Transverse colon (tissue), 4 donors: ENCODE data around the gene DIPK1A. TPM values are rescaled to one million over a fixed set of nuclear protein-coding genes. Genes with fewer than 3 reads are reported as not detected.

Source experiments
- DNase-seq: peaks from one replicate; pipeline ENCODE4 v3.0.0-alpha.2; 2019
- H3K27ac ChIP-seq, 4 donors: fragments of 200-600 bp; sonication (generic); 2 replicates each; pipeline ENCODE4 v1.5.1; 2016 to 2018; ENCODE audit warnings: inconsistent platforms in 4 of 4
- H3K27me3 ChIP-seq: fragments of 200-600 bp; sonication (generic); 2 replicates; pipeline ENCODE4 v1.5.1; 2017; ENCODE audit warnings: inconsistent platforms
- H3K36me3 ChIP-seq, 4 donors: fragments of 200-600 bp; sonication (generic); 2 replicates each; pipeline ENCODE4 v1.5.1; 2017 to 2019; ENCODE audit warnings: inconsistent platforms in 4 of 4
- H3K4me1 ChIP-seq, 4 donors: fragments of 200-600 bp; sonication (generic); 2 replicates each; pipeline ENCODE4 v1.5.1; 2017 to 2020; ENCODE audit warnings: inconsistent platforms in 4 of 4
- H3K4me3 ChIP-seq, 4 donors: fragments of 200-600 bp; sonication (generic); 1 replicate in 1 of 4; 2 replicates in 3 of 4; pipeline versions ENCODE4 v1.5.1 to v1.6.1; 2017 to 2019; ENCODE audit warnings: inconsistent platforms in 4 of 4
- H3K9me3 ChIP-seq, 2 donors: fragments of 200-600 bp; sonication (generic); 2 replicates each; pipeline ENCODE4 v1.5.1; 2017 to 2019; ENCODE audit warnings: inconsistent platforms in 2 of 2
- CTCF ChIP-seq, 5 experiments: fragments of 200-600 bp in 3 of 5; fragments of 450-650 bp in 2 of 5; sonication (generic) in 3 of 5; IDR thresholded peaks; 1 replicate in 2 of 5; 2 replicates in 3 of 5; pipeline ENCODE4 v1.5.1; 2016 to 2017; ENCODE audit warnings: antibody characterized with exemption in 5 of 5, inconsistent platforms in 3 of 5, mild to moderate bottlenecking in 2 of 5, moderate library complexity in 1 of 5
- EP300 ChIP-seq: sonication (generic); formaldehyde crosslinking; IDR thresholded peaks from one replicate; pipeline ENCODE4 v1.6.1; 2017; ENCODE audit warnings: antibody characterized with exemption, low read depth
- POLR2A ChIP-seq: fragments of 450-650 bp; IDR thresholded peaks from one replicate; pipeline ENCODE4 v1.6.1; 2016; ENCODE audit warnings: antibody characterized with exemption, mild to moderate bottlenecking, moderate library complexity
- POLR2AphosphoS5 ChIP-seq, 3 donors: sonication (generic); formaldehyde crosslinking; IDR thresholded peaks; one replicate each; pipeline ENCODE4 v1.6.1; 2016; ENCODE audit warnings: antibody characterized with exemption in 3 of 3
- WGBS, 2 donors: methylation state at CpG; one replicate each; pipeline ENCODE4 v1.1.5; 2018; ENCODE audit warnings: low coverage in 1 of 2; 5-methylcytosine and 5-hydroxymethylcytosine counted together
- in situ Hi-C, 4 donors: fragments of 200-750 bp; cut with MboI; loops; one replicate each; pipeline versions ENCODE4 v1.15.0 to v1.15.1; 2017; ENCODE audit warnings: low sequenced_read_pairs in 3 of 4, low pct_ligation_motif_present in 1 of 4, low pct_unique_long_range_greater_than_20kb in 1 of 4
- intact Hi-C: fragments of 100-400 bp; cut with DNase I; formaldehyde crosslinking; loops from one replicate; pipeline ENCODE4 v1.15.1; 2023; ENCODE audit warnings: low total_unique reads
- total RNA-seq, 4 donors: library from RNA; depleted of rRNA; stranded (reverse); fragments of >200 nt; gene quantifications; one replicate each; pipeline ENCODE4 v1.1.0, GENCODE V29; 2016

The DIPK1A gene
- total RNA-seq, 4 donors from 2014 or later: 6.0 to 17.9 (median 11.2) TPM

DNA sequence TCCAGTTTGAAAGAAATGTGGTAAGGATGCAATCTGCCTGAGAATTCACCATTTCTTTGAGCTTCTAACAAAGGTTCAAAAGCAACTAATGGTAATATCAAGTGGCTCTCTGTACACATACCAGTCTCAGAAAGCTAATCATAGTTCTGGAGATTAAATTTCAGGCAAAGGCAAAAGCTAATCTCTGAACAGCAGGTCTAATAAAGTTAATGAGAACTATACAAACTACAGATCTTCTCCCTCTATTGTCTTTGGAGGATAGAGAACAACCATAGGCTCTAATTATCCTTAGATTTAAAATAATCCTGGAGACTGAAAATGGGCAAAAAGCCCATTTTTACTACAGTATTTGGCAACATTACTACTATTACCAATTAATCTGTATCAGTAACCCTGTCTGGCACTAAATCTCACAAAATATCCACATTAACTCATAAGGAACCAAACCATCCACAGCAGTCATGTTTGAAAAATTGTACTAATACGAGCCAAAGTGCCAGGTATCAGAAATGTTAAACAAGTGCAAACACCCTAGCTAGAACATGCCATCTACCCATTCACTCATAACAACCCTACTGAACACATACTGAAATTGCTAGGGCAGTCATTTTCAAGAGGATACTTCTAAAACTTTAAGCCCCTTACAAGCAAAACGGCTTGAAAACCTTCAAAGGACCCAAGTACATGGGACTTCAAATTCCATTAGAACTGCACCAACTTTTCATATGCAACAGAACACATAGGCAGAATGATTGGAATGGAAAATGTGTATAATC, 4.8 kb downstream of the DIPK1A start:
- peaks cover 17 to 55% (median 21%) of the 10 kb centered on the region in 4 donors for H3K4me1 ChIP-seq
- DNase-seq: no peak
- in situ Hi-C loops (no loop called here), intact Hi-C loops (no loop called here)
- H3K27me3 ChIP-seq: no peaks in the 10 kb centered on the region
- H3K36me3 ChIP-seq: no peaks in the 10 kb centered on the region
- WGBS, 2 donors: 74 to 100% methylated on average over 1 to 2 of the region's 2 CpGs
- no peak overlapping the region for H3K4me3 ChIP-seq
- peak overlapping the region; percentile 9 to 98 (median 65) for H3K27ac ChIP-seq
- no peak for TF ChIP-seq POLR2AphosphoS5 (IDR thresholded peaks at IDR 0.05)
- no peak for TF ChIP-seq CTCF (IDR thresholded peaks at IDR 0.05)
- no peak for TF ChIP-seq EP300
- TF ChIP-seq POLR2A: no peak
- no peaks in the 10 kb centered on the region for H3K9me3 ChIP-seq

- H3K9me3 ChIP-seq: no peaks in the 10 kb centered on the region
- intact Hi-C loops (no loop called here), in situ Hi-C loops (no loop called here)
- H3K4me1 ChIP-seq: peaks cover 23 to 66% (median 38%) of the 10 kb centered on the region in 4 donors
- H3K36me3 ChIP-seq: no peaks in the 10 kb centered on the region
- WGBS, 2 donors: 83% methylated on average over 3 of the region's 3 CpGs
- peak overlapping the region in 3 of 4 donors; percentile 40 to 45 (median 43) for H3K27ac ChIP-seq
- H3K4me3 ChIP-seq: no peak overlapping the region
- no peaks in the 10 kb centered on the region for H3K27me3 ChIP-seq
- DNase-seq: no peak
- no peak for TF ChIP-seq EP300
- TF ChIP-seq POLR2A: no peak
Observed at GRCh38 chr1:92953491-92953890, 7.8 kb downstream of the DIPK1A start.

DNA sequence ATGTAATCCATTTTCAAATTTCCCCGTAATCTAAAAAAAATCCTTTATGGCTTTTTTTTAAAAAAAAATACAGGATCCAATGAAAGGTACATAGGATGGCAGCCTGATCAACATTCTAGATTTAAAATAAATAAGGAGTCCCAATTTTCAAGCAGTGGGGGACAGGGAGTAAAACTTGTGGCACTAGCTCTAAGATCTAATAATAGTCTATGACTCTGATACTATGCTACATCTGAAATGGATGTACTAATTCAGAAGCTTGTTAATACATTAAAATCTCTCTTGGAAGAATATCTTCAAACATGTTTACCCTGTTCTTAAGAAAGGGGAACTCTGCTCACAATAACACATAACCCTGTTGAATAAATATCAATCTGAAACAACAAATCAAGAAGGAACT, 8.5 kb downstream of the DIPK1A start:
- Histone ChIP-seq H3K27ac (peak overlapping the region in 3 of 4 donors; percentile 43 to 71 (median 45)), H3K4me3 (no peak overlapping the region), H3K9me3 (no peaks in the 10 kb centered on the region), H3K36me3 (no peaks in the 10 kb centered on the region), H3K4me1 (peaks cover 18 to 58% (median 30%) of the 10 kb centered on the region in 4 donors), H3K27me3 (no peaks in the 10 kb centered on the region)
- in situ Hi-C loops: no loop called here
- WGBS, 2 donors: 90 to 94% methylated on average over 1 of the region's 1 CpG
- intact Hi-C loops: no loop called here
- no peak for DNase-seq
- TF ChIP-seq CTCF (IDR thresholded peaks at IDR 0.05) (no peak), POLR2A (no peak), EP300 (no peak), POLR2AphosphoS5 (IDR thresholded peaks at IDR 0.05) (no peak)

GRCh38 chr1:92951141-92951582, 10.1 kb downstream of the DIPK1A start:
- WGBS, 2 donors: 32 to 36% methylated on average over 2 to 4 of the region's 4 CpGs
- Histone ChIP-seq H3K4me3 (no peak overlapping the region), H3K27ac (peak overlapping the region; percentile 59 to 75 (median 73)), H3K27me3 (no peaks in the 10 kb centered on the region), H3K4me1 (peaks cover 10 to 46% (median 23%) of the 10 kb centered on the region in 4 donors), H3K36me3 (no peaks in the 10 kb centered on the region), H3K9me3 (no peaks in the 10 kb centered on the region)
- peak; percentile 48 for DNase-seq
- in situ Hi-C loops: no loop called here
- TF ChIP-seq EP300: no peak
- TF ChIP-seq CTCF (IDR thresholded peaks at IDR 0.05): peak in 1 of 5 experiments; percentile 19
- no peak for TF ChIP-seq POLR2A
- peak in 1 of 3 donors; percentile 13 for TF ChIP-seq POLR2AphosphoS5 (IDR thresholded peaks at IDR 0.05)
- intact Hi-C loops: no loop called here
